Nephron (organoid): ENCODE measurements around the gene RNF44.

Source experiments
- H3K27ac Mint-ChIP-seq, 3 experiments: 2 replicates each; pipeline ENCODE4 v1.8.0; 2020; ENCODE audit warnings: mixed read lengths in 3 of 3, mild to moderate bottlenecking in 2 of 3, moderate library complexity in 1 of 3
- H3K27me3 Mint-ChIP-seq: 2 replicates; pipeline ENCODE4 v1.8.0; 2021; ENCODE audit warnings: low read depth, mild to moderate bottlenecking, moderate library complexity, mixed read lengths
- H3K36me3 Mint-ChIP-seq: 2 replicates; pipeline ENCODE4 v1.8.0; 2020; ENCODE audit warnings: low read depth, mixed read lengths
- H3K4me1 Mint-ChIP-seq: 2 replicates; pipeline ENCODE4 v1.8.0; 2020; ENCODE audit warnings: mixed read lengths
- H3K4me3 Mint-ChIP-seq, 3 experiments: 2 replicates each; pipeline ENCODE4 v1.8.0; 2020; ENCODE audit warnings: mild to moderate bottlenecking in 3 of 3, mixed read lengths in 3 of 3, moderate library complexity in 2 of 3
- H3K9me3 Mint-ChIP-seq: 2 replicates; pipeline ENCODE4 v1.8.0; 2020; ENCODE audit warnings: mixed read lengths
- CTCF ChIP-seq, 3 experiments: fragments of 200-600 bp; sonication (generic); IDR thresholded peaks; one replicate each; pipeline ENCODE4 v1.5.0; 2021; ENCODE audit warnings: antibody characterized with exemption in 3 of 3; ENCODE audit not compliant: unreplicated experiment in 3 of 3

The RNF44 gene

GRCh38 chr5:176536902-176537553 is at the start of gene RNF44:
RNF44 (minus strand) TSS chr5:176537402; CDS start chr5:176532472, 4,930 bp downstream.
- H3K9me3 Mint-ChIP-seq = no peaks in the 10 kb centered on the region
- peaks cover 9% of the 10 kb centered on the region for H3K36me3 Mint-ChIP-seq
- TF ChIP-seq CTCF (IDR thresholded peaks at IDR 0.05; ENCODE audit: unreplicated experiment in 3 of 3) = no peak
- H3K27ac Mint-ChIP-seq = peak within 1 kb of the TSS; percentile 98 to 99 (median 98)
- peaks cover 66% of the 10 kb centered on the region for H3K4me1 Mint-ChIP-seq
- H3K4me3 Mint-ChIP-seq = peak within 1 kb of the TSS; percentile 98 to 100 (median 99)
- H3K27me3 Mint-ChIP-seq = peaks cover 8% of the 10 kb centered on the region

- Mint-ChIP-seq H3K9me3 (peaks cover 15% of the 10 kb centered on the region), H3K36me3 (no peaks in the 10 kb centered on the region), H3K4me3 (no peak overlapping the region), H3K4me1 (no peaks in the 10 kb centered on the region), H3K27me3 (peaks cover 11% of the 10 kb centered on the region), H3K27ac (no peak overlapping the region)
- no peak for TF ChIP-seq CTCF (IDR thresholded peaks at IDR 0.05; ENCODE audit: unreplicated experiment in 3 of 3)
Observed at GRCh38 chr5:176583076-176583475, 45.9 kb upstream of the RNF44 start.

GRCh38 chr5:176581361-176581760 is 44.2 kb upstream of the RNF44 start:
- Mint-ChIP-seq H3K4me1 (no peaks in the 10 kb centered on the region), H3K4me3 (no peak overlapping the region), H3K27me3 (peaks cover 19% of the 10 kb centered on the region), H3K9me3 (peaks cover 12% of the 10 kb centered on the region), H3K36me3 (no peaks in the 10 kb centered on the region), H3K27ac (no peak overlapping the region)
- no peak for TF ChIP-seq CTCF (IDR thresholded peaks at IDR 0.05; ENCODE audit: unreplicated experiment in 3 of 3)

GRCh38 chr5:176579323-176579722 is 42.1 kb upstream of the RNF44 start:
- Mint-ChIP-seq H3K9me3 (peaks cover 6% of the 10 kb centered on the region), H3K36me3 (no peaks in the 10 kb centered on the region), H3K4me3 (no peak overlapping the region), H3K4me1 (no peaks in the 10 kb centered on the region), H3K27me3 (peaks cover 21% of the 10 kb centered on the region), H3K27ac (no peak overlapping the region)
- no peak for TF ChIP-seq CTCF (IDR thresholded peaks at IDR 0.05; ENCODE audit: unreplicated experiment in 3 of 3)

- H3K27me3 Mint-ChIP-seq = peaks cover 26% of the 10 kb centered on the region
Observed at GRCh38 chr5:176578391-176578808, 41.2 kb upstream of the RNF44 start.

More at GRCh38 chr5:176578391-176578808, 41.2 kb upstream of the RNF44 start:
- no peak overlapping the region for H3K27ac Mint-ChIP-seq
- no peak overlapping the region for H3K4me3 Mint-ChIP-seq
- no peaks in the 10 kb centered on the region for H3K36me3 Mint-ChIP-seq
- peak; percentile 46 to 52 (median 50) for TF ChIP-seq CTCF (IDR thresholded peaks at IDR 0.05; ENCODE audit: unreplicated experiment in 3 of 3)
- H3K4me1 Mint-ChIP-seq = no peaks in the 10 kb centered on the region
- peaks cover 2% of the 10 kb centered on the region for H3K9me3 Mint-ChIP-seq
